H9 (cell line): ENCODE results near the gene UBE2J1. TPM values are rescaled to one million over a fixed set of nuclear protein-coding genes. Genes with fewer than 3 reads are reported as not detected.

Experiments used
- DNase-seq: peaks from one replicate; pipeline ENCODE4 v3.0.0-alpha.2; 2017
- H2AFZ ChIP-seq: one replicate; pipeline ENCODE4 v1.6.1; 2013; ENCODE audit warnings: mild to moderate bottlenecking, low read length, control low read depth, moderate library complexity
- H2AK5ac ChIP-seq: 2 replicates; pipeline ENCODE4 v1.6.1; 2013; ENCODE audit warnings: low read length, control low read depth, mixed read lengths; ENCODE audit not compliant: insufficient read length
- H2BK120ac ChIP-seq: one replicate; pipeline ENCODE4 v1.6.1; 2013; ENCODE audit warnings: low read depth, mild to moderate bottlenecking, low read length, control low read depth, inconsistent platforms; ENCODE audit not compliant: poor library complexity, severe bottlenecking
- H2BK12ac ChIP-seq: 2 replicates; pipeline ENCODE4 v1.6.1; 2013; ENCODE audit warnings: low read length, control low read depth, mixed read lengths, low read depth; ENCODE audit not compliant: insufficient read length
- H2BK15ac ChIP-seq: 2 replicates; pipeline ENCODE4 v1.6.1; 2013; ENCODE audit warnings: low read depth, low read length, control low read depth
- H2BK20ac ChIP-seq: one replicate; pipeline ENCODE4 v1.6.1; 2013; ENCODE audit warnings: low read depth, mild to moderate bottlenecking, low read length, control low read depth, inconsistent platforms; ENCODE audit not compliant: poor library complexity, severe bottlenecking
- H2BK5ac ChIP-seq: 2 replicates; pipeline ENCODE4 v1.6.1; 2013; ENCODE audit warnings: low read length, control low read depth, mixed read lengths; ENCODE audit not compliant: insufficient read length
- H3K14ac ChIP-seq: 2 replicates; pipeline ENCODE4 v1.6.1; 2013; ENCODE audit warnings: low read length, control low read depth; ENCODE audit not compliant: insufficient read depth
- H3K18ac ChIP-seq: 2 replicates; pipeline ENCODE4 v1.6.1; 2013; ENCODE audit warnings: low read depth, mild to moderate bottlenecking, mixed read lengths, low read length, control low read depth; ENCODE audit not compliant: insufficient read length
- H3K23ac ChIP-seq: 2 replicates; pipeline ENCODE4 v1.6.1; 2013; ENCODE audit warnings: low read length, control low read depth, mixed read lengths, low read depth; ENCODE audit not compliant: insufficient read length
- H3K23me2 ChIP-seq: 2 replicates; pipeline ENCODE4 v1.6.1; 2013; ENCODE audit warnings: low read depth, mild to moderate bottlenecking, mixed read lengths, low read length, control low read depth; ENCODE audit not compliant: insufficient read length, poor library complexity, severe bottlenecking
- H3K27ac ChIP-seq: 2 replicates; pipeline ENCODE4 v1.5.1; 2013; ENCODE audit warnings: low read length, control low read depth, mixed read lengths, low read depth; ENCODE audit not compliant: insufficient read length
- H3K27me3 ChIP-seq: 2 replicates; pipeline ENCODE4 v1.6.1; 2013; ENCODE audit warnings: low read length, control low read depth, inconsistent platforms; ENCODE audit not compliant: insufficient read depth
- H3K4ac ChIP-seq: 2 replicates; pipeline ENCODE4 v1.6.1; 2013; ENCODE audit warnings: low read depth, mild to moderate bottlenecking, control low read depth, inconsistent platforms, low read length, moderate library complexity
- H3K4me1 ChIP-seq: 2 replicates; pipeline ENCODE4 v1.6.1; 2013; ENCODE audit warnings: low read length, control low read depth, inconsistent platforms; ENCODE audit not compliant: insufficient read depth
- H3K4me2 ChIP-seq: 2 replicates; pipeline ENCODE4 v1.6.1; 2013; ENCODE audit warnings: low read length, control low read depth, mixed read lengths; ENCODE audit not compliant: insufficient read length, insufficient read depth
- H3K56ac ChIP-seq: 2 replicates; pipeline ENCODE4 v1.6.1; 2013; ENCODE audit warnings: low read depth, mild to moderate bottlenecking, mixed read lengths, low read length, control low read depth; ENCODE audit not compliant: insufficient read length
- H3K79me1 ChIP-seq: 2 replicates; pipeline ENCODE4 v1.6.1; 2013; ENCODE audit warnings: low read depth, mild to moderate bottlenecking, moderate library complexity, low read length, control low read depth, inconsistent platforms; ENCODE audit not compliant: insufficient read depth, poor library complexity, severe bottlenecking
- H3K79me2 ChIP-seq: 2 replicates; pipeline ENCODE4 v1.6.1; 2013; ENCODE audit warnings: low read length, control low read depth, inconsistent platforms; ENCODE audit not compliant: insufficient read depth
- H3K9ac ChIP-seq: 2 replicates; pipeline ENCODE4 v1.6.1; 2013; ENCODE audit warnings: low read length, control low read depth, mixed read lengths; ENCODE audit not compliant: insufficient read length; ENCODE audit errors: extremely low read depth
- H3K9me3 ChIP-seq: one replicate; pipeline ENCODE4 v1.6.1; 2013; ENCODE audit warnings: low read depth, low read length, inconsistent platforms; ENCODE audit not compliant: control insufficient read depth
- H3T11ph ChIP-seq: one replicate; pipeline ENCODE4 v1.6.1; 2013; ENCODE audit warnings: mild to moderate bottlenecking, low read length, control low read depth, inconsistent platforms
- H4K20me1 ChIP-seq: one replicate; pipeline ENCODE4 v1.6.1; 2013; ENCODE audit not compliant: control insufficient read depth, insufficient read length, insufficient read depth
- H4K5ac ChIP-seq: 2 replicates; pipeline ENCODE4 v1.6.1; 2013; ENCODE audit warnings: low read depth, mild to moderate bottlenecking, mixed read lengths, low read length, control low read depth; ENCODE audit not compliant: insufficient read length
- H4K8ac ChIP-seq: replicated peaks from 2 replicates; pipeline ENCODE4 v1.6.1; 2013; ENCODE audit warnings: low read length, control low read depth, mixed read lengths, low read depth; ENCODE audit not compliant: insufficient read length
- H4K91ac ChIP-seq: 2 replicates; pipeline ENCODE4 v1.6.1; 2013; ENCODE audit warnings: low read depth, mild to moderate bottlenecking, moderate library complexity, mixed read lengths, low read length, control low read depth; ENCODE audit not compliant: insufficient read length
- H3K27ac Mint-ChIP-seq, 3 experiments: 2 replicates in 2 of 3; 3 replicates in 1 of 3; pipeline ENCODE4 v1.8.0; 2020 to 2021; ENCODE audit warnings: mixed read lengths in 3 of 3, mild to moderate bottlenecking in 1 of 3, moderate library complexity in 1 of 3
- H3K27me3 Mint-ChIP-seq: 2 replicates; pipeline ENCODE4 v1.8.0; 2021; ENCODE audit warnings: low read depth, mild to moderate bottlenecking, moderate library complexity, mixed read lengths
- H3K36me3 Mint-ChIP-seq, 3 experiments: 2 replicates in 2 of 3; 3 replicates in 1 of 3; pipeline ENCODE4 v1.8.0; 2020 to 2021; ENCODE audit warnings: low read depth in 3 of 3, mixed read lengths in 3 of 3; ENCODE audit not compliant: insufficient read depth in 1 of 3
- H3K4me1 Mint-ChIP-seq, 2 experiments: 2 replicates each; pipeline ENCODE4 v1.8.0; 2020; ENCODE audit warnings: mixed read lengths in 2 of 2
- H3K4me3 Mint-ChIP-seq, 2 experiments: 2 replicates in 1 of 2; 3 replicates in 1 of 2; pipeline ENCODE4 v1.8.0; 2020 to 2021; ENCODE audit warnings: mild to moderate bottlenecking in 2 of 2, mixed read lengths in 2 of 2, moderate library complexity in 1 of 2
- H3K9me3 Mint-ChIP-seq, 2 experiments: 2 replicates in 1 of 2; 3 replicates in 1 of 2; pipeline ENCODE4 v1.8.0; 2020; ENCODE audit warnings: mild to moderate bottlenecking in 2 of 2, mixed read lengths in 2 of 2, moderate library complexity in 1 of 2
- WGBS: extraction: QIAGEN DNeasy Blood & Tissue Kit; methylation state at CpG from one replicate; pipeline ENCODE4 v1.1.7; 2013; ENCODE audit warnings: missing lambda C conversion rate, low lambda C conversion rate, mixed read lengths; ENCODE audit not compliant: insufficient read length; ENCODE audit errors: extremely low coverage; 5-methylcytosine and 5-hydroxymethylcytosine counted together
- total RNA-seq: library from RNA; stranded (reverse); gene quantifications from 2 replicates; pipeline ENCODE4 v1.2.1, GENCODE V29; 2021
- TF ChIP-seq, protein P1 (sequence below): fragments of 200-600 bp; sonication (generic); conservative IDR thresholded peaks from 3 replicates; pipeline ENCODE4 v1.8.0; 2021; ENCODE audit warnings: antibody characterized with exemption, mild to moderate bottlenecking

UBE2J1 gene
- total RNA-seq, 1 experiment from 2014 or later: 13.1 TPM

- no peak overlapping the region for H3K4me3 Mint-ChIP-seq
- Histone ChIP-seq H3K23me2 (no peaks in the 10 kb centered on the region), H3K79me1 (no peaks in the 10 kb centered on the region), H3K56ac (no peak overlapping the region), H2BK120ac (no peak overlapping the region), H3T11ph (no peak overlapping the region), H2BK12ac (no peak overlapping the region), H3K18ac (no peak overlapping the region), H4K20me1 (no peaks in the 10 kb centered on the region), H3K27me3 (no peaks in the 10 kb centered on the region), H3K4ac (no peak overlapping the region), H3K79me2 (no peaks in the 10 kb centered on the region), H4K8ac (no peak overlapping the region), H2BK15ac (no peak overlapping the region), H3K23ac (no peak overlapping the region), H2BK5ac (no peak overlapping the region), H2BK20ac (no peak overlapping the region), H2AK5ac (no peak overlapping the region), H4K5ac (no peak overlapping the region), H3K9ac (no peak overlapping the region), H4K91ac (no peak overlapping the region), H2AFZ (no peak overlapping the region), H3K4me2 (no peak overlapping the region), H3K9me3 (no peaks in the 10 kb centered on the region), H3K4me1 (no peaks in the 10 kb centered on the region), H3K14ac (no peak overlapping the region), H3K27ac (no peak overlapping the region)
- H3K36me3 Mint-ChIP-seq: peaks cover 0 to 7% (median 4%) of the 10 kb centered on the region in 3 experiments; a peak in 6 of 7 replicates
- no peaks in the 10 kb centered on the region for H3K4me1 Mint-ChIP-seq
- TF ChIP-seq, protein P1, sequence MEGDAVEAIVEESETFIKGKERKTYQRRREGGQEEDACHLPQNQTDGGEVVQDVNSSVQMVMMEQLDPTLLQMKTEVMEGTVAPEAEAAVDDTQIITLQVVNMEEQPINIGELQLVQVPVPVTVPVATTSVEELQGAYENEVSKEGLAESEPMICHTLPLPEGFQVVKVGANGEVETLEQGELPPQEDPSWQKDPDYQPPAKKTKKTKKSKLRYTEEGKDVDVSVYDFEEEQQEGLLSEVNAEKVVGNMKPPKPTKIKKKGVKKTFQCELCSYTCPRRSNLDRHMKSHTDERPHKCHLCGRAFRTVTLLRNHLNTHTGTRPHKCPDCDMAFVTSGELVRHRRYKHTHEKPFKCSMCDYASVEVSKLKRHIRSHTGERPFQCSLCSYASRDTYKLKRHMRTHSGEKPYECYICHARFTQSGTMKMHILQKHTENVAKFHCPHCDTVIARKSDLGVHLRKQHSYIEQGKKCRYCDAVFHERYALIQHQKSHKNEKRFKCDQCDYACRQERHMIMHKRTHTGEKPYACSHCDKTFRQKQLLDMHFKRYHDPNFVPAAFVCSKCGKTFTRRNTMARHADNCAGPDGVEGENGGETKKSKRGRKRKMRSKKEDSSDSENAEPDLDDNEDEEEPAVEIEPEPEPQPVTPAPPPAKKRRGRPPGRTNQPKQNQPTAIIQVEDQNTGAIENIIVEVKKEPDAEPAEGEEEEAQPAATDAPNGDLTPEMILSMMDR: no peak
- no peaks in the 10 kb centered on the region for H3K9me3 Mint-ChIP-seq
- H3K27me3 Mint-ChIP-seq: no peaks in the 10 kb centered on the region
- no peak for DNase-seq
- H3K27ac Mint-ChIP-seq: no peak overlapping the region
- no CpG with 5 or more reads among the region's 1 CpG for WGBS
Measured at GRCh38 chr6:89330910-89331309, 21.6 kb downstream of the UBE2J1 start.
